RWPE2 (cell line): ENCODE results near the gene PTGDS.

Experiments used
- ATAC-seq: fragments of 200-7000 bp; cut with Tn5 transposase; 3 replicates; pipeline ENCODE4 v1.9.1; 2021; ENCODE audit warnings: low read depth
- DNase-seq: peaks from one replicate; pipeline ENCODE4 v3.0.0-alpha.2; 2020; ENCODE audit warnings: low spot score
- H3K27ac ChIP-seq: fragments of 450-650 bp; 2 replicates; pipeline ENCODE4 v1.5.1; 2017; ENCODE audit warnings: mild to moderate bottlenecking; ENCODE audit not compliant: poor library complexity, severe bottlenecking
- H3K27me3 ChIP-seq: fragments of 250-450 bp; sonication (Bioruptor Pico); 2 replicates; pipeline ENCODE4 v1.5.1; 2021; ENCODE audit warnings: mild to moderate bottlenecking, moderate library complexity; ENCODE audit not compliant: insufficient read depth, poor library complexity, severe bottlenecking
- H3K36me3 ChIP-seq: fragments of 250-450 bp; sonication (Bioruptor Pico); 2 replicates; pipeline ENCODE4 v1.5.1; 2020; ENCODE audit warnings: low read depth, mild to moderate bottlenecking, moderate library complexity
- H3K4me1 ChIP-seq: fragments of 250-450 bp; sonication (Bioruptor Pico); 2 replicates; pipeline ENCODE4 v1.5.1; 2021; ENCODE audit warnings: mild to moderate bottlenecking, moderate library complexity; ENCODE audit not compliant: insufficient read depth, poor library complexity, severe bottlenecking
- H3K4me3 ChIP-seq: fragments of 250-450 bp; sonication (Bioruptor Pico); 2 replicates; pipeline ENCODE4 v1.5.1; 2021; ENCODE audit warnings: mild to moderate bottlenecking, moderate library complexity; ENCODE audit not compliant: severe bottlenecking
- H3K9me3 ChIP-seq: fragments of 250-450 bp; sonication (Bioruptor Pico); 2 replicates; pipeline ENCODE4 v1.5.1; 2021; ENCODE audit warnings: mild to moderate bottlenecking, moderate library complexity; ENCODE audit not compliant: severe bottlenecking
- TF ChIP-seq, protein P1 (sequence below): fragments of 450-650 bp; IDR thresholded peaks from one replicate; pipeline ENCODE4 v1.5.1; 2017; ENCODE audit warnings: mild to moderate bottlenecking, moderate library complexity; ENCODE audit not compliant: poor library complexity, severe bottlenecking

Gene PTGDS

DNA sequence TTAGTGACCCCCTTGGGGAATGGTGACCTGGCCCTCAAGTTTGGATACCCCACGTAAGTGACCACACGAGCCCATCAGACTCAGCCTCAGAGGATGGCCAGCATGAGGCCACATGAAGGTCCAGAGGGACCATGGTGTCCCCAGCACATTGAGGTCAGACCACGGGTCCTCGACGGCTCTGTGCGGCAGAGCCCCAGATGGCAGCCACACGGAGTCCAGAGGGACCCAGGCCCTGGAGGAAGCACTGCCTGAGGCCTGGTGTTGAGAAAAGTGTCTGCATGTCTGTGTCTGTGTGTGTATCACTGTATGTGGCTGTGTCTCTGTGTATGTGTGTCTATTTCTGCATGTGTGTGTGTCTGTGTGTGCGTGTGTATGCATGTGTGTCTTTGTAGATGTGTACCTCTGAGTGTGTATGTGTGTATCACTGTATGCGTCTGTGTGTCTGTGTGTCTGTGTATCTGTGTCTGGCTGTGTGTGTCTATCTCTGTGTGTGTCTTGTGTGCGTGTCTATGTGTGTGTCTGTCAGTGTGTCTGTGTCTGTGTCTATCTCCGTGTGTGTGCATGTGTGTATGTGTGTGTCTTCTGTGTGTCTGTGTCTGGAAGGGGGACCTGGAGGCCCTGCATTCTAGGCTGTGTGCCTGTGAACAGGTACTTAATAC, 6.5 kb downstream of the PTGDS start:
- no peaks in the 10 kb centered on the region for H3K9me3 ChIP-seq
- ATAC-seq, result no peak; the same call in 2 of the 3 replicates
- TF ChIP-seq, protein P1, sequence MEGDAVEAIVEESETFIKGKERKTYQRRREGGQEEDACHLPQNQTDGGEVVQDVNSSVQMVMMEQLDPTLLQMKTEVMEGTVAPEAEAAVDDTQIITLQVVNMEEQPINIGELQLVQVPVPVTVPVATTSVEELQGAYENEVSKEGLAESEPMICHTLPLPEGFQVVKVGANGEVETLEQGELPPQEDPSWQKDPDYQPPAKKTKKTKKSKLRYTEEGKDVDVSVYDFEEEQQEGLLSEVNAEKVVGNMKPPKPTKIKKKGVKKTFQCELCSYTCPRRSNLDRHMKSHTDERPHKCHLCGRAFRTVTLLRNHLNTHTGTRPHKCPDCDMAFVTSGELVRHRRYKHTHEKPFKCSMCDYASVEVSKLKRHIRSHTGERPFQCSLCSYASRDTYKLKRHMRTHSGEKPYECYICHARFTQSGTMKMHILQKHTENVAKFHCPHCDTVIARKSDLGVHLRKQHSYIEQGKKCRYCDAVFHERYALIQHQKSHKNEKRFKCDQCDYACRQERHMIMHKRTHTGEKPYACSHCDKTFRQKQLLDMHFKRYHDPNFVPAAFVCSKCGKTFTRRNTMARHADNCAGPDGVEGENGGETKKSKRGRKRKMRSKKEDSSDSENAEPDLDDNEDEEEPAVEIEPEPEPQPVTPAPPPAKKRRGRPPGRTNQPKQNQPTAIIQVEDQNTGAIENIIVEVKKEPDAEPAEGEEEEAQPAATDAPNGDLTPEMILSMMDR, result no peak
- H3K4me1 ChIP-seq, result no peaks in the 10 kb centered on the region
- H3K36me3 ChIP-seq, result no peaks in the 10 kb centered on the region
- H3K4me3 ChIP-seq, result no peak overlapping the region
- no peak for DNase-seq
- H3K27me3 ChIP-seq, result peaks cover 14% of the 10 kb centered on the region
- no peak overlapping the region for H3K27ac ChIP-seq

DNA sequence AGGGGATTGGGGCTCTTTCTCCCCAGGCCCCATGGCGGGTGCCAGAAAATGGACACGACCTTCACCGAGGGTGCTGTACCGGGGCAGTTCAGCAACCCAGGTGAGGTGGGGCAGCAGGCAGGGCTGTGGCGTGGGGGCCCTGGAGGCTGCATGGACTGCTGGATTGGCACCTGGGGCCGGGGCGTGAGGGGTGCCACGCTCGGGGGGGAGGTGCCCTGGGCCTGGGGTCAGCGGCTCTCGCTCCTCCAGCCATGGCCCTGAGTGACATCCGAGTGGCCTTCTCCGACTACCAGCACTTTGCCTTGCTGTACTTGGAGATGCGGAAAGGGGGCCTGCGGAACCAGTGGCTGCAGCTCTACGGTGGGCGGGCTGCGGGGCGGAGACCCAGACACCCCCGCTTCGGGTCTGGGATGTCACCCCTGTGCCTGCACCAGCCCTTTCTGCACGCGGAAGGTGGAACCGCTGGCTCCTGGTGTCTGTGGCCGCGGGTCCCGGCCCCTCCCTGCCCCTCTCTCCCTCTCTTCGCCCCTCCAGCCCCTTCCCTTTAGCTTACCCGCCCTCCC, 7.2 kb downstream of the PTGDS start:
- TF ChIP-seq, protein P1, result no peak
- Histone ChIP-seq H3K27ac (no peak overlapping the region), H3K4me1 (no peaks in the 10 kb centered on the region), H3K36me3 (no peaks in the 10 kb centered on the region), H3K4me3 (no peak overlapping the region), H3K27me3 (peaks cover 14% of the 10 kb centered on the region), H3K9me3 (no peaks in the 10 kb centered on the region)
- no peak for ATAC-seq
- DNase-seq, result no peak

DNA sequence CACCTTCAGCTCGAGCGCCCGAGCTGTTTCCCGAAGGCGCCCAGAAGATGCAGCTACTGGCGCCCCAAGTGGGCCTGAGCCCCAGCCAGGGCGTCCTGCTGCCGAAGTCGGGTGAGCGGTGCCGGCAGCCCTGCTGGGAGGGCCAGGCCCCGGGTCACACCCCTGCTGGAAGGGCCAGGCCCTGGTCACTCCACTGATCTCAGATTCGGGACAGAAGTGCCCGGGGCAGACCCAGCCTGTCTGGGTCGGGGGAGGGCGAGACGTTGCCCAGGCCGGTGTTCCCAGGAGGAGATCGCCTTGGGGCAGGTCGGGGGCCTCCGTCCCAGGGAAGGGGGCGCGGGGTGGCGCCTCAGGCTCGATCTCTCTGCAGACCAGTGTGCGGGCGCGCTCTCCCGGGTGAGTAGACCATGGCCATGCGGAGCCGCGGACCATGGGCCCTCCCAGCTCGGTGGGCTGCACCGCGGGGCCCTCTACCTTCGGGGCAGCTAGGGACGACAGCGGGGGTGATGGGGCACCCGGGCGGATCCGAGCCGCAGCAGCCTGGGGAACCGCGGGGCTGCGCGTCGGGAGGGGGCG, 7.8 kb downstream of the PTGDS start:
- Histone ChIP-seq H3K4me1 (no peaks in the 10 kb centered on the region), H3K27ac (no peak overlapping the region), H3K4me3 (no peak overlapping the region), H3K9me3 (no peaks in the 10 kb centered on the region), H3K27me3 (peaks cover 14% of the 10 kb centered on the region), H3K36me3 (no peaks in the 10 kb centered on the region)
- TF ChIP-seq, protein P1, result no peak
- ATAC-seq, result no peak
- DNase-seq, result no peak

DNA sequence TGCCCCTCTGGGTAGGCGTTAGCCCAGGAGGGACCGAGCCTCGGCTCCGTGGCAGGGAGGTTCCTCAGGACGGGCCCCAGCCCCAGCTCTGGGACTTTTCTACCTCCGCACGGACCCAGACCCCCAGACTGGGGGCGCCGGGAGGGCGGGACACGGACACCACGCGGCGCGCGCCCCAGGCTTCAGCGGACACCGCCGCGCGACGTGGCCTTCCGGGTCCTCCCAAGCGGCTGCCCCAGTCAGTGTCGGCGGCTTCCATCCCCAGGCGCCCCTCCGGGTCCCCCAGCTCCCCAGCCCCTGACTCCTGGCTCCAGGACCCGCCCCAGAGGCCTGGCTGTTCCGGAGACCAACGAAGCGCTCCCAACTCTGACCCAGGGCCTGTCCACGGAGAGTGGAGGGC, 8.5 kb downstream of the PTGDS start:
- Histone ChIP-seq H3K4me1 (no peaks in the 10 kb centered on the region), H3K27ac (no peak overlapping the region), H3K27me3 (peaks cover 14% of the 10 kb centered on the region), H3K4me3 (no peak overlapping the region), H3K36me3 (no peaks in the 10 kb centered on the region), H3K9me3 (no peaks in the 10 kb centered on the region)
- ATAC-seq (no peak), DNase-seq (no peak)
- TF ChIP-seq, protein P1, result no peak

DNA sequence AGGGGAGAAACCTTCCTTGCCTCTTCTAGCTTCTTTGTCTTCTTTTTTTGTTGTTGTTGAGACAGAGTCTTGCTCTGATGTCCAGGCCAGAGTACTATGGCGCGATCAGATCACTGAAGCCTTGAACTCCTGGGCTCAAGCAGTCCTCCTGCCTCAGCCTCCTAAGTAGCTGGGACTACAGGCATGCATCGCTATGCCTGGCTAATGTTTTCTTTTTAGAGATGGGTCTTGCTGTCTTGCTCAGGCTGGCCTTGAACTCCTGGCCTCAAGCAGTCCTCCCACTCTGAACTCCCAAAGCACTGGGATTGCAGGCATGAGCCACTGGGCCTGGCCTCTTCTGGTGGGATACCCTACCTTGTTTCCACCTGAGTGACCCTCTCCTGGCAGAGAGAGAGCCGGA, 11.6 kb downstream of the PTGDS start:
- ATAC-seq, result no peak
- H3K4me3 ChIP-seq, result no peak overlapping the region
- peaks cover 1% of the 10 kb centered on the region; the same call in 1 of the 2 replicates for H3K36me3 ChIP-seq
- TF ChIP-seq, protein P1, result no peak
- DNase-seq, result no peak
- no peaks in the 10 kb centered on the region for H3K4me1 ChIP-seq
- H3K27ac ChIP-seq, result no peak overlapping the region
- peaks cover 14% of the 10 kb centered on the region for H3K27me3 ChIP-seq
- no peaks in the 10 kb centered on the region for H3K9me3 ChIP-seq
